ENCODE data around the gene ZFX. TPM values are rescaled to one million over a fixed set of nuclear protein-coding genes. Genes with fewer than 3 reads are reported as not detected.

ZFX gene
- total and polyA plus RNA-seq, 4 donors = 7.5 to 72.4 (median 32.5) TPM

GRCh38 chrX:24216827-24217226 is 67.3 kb downstream of the ZFX start:
- 96 to 100% methylated on average over 1 of the region's 1 CpG for WGBS, 2 donors
- no peak overlapping the region for H3K27ac ChIP-seq (ENCODE audit: low read depth in 1 of 2, low read length in 1 of 2)
- peaks cover 0 to 2% (median 0%) of the 10 kb centered on the region in 5 donors for H3K4me1 ChIP-seq (ENCODE audit: control insufficient read depth in 5 of 5, insufficient read depth in 5 of 5, low read length in 5 of 5)
- H3K4me3 ChIP-seq = no peak overlapping the region
- H3K9me3 ChIP-seq (ENCODE audit: control insufficient read depth in 4 of 4, insufficient read depth in 3 of 4, low read length in 3 of 4) = no peaks in the 10 kb centered on the region
- ATAC-seq (ENCODE audit: insufficient read depth, low FRiP score) = no peak
- H3K9ac ChIP-seq (ENCODE audit: insufficient read depth in 1 of 2, low read length in 2 of 2) = no peak overlapping the region
- no peak for TF ChIP-seq CTCF (IDR thresholded peaks at IDR 0.05; ENCODE audit: control extremely low read depth, extremely low read depth)
- H3K27me3 ChIP-seq (ENCODE audit: control insufficient read depth in 3 of 3, insufficient read depth in 3 of 3, low read length in 2 of 3) = no peaks in the 10 kb centered on the region
- DNase-seq = no peak
- peaks cover 0 to 19% (median 6%) of the 10 kb centered on the region in 4 donors for H3K36me3 ChIP-seq (ENCODE audit: control insufficient read depth in 4 of 4, insufficient read depth in 4 of 4, low read length in 4 of 4)

GRCh38 chrX:24219320-24219719 is 69.8 kb downstream of the ZFX start:
- ATAC-seq (ENCODE audit: insufficient read depth, low FRiP score) (no peak), DNase-seq (no peak)
- Histone ChIP-seq H3K9ac (ENCODE audit: insufficient read depth in 1 of 2, low read length in 2 of 2) (no peak overlapping the region), H3K4me3 (no peak overlapping the region), H3K4me1 (ENCODE audit: control insufficient read depth in 5 of 5, insufficient read depth in 5 of 5, low read length in 5 of 5) (peaks cover 0 to 2% (median 0%) of the 10 kb centered on the region in 5 donors), H3K9me3 (ENCODE audit: control insufficient read depth in 4 of 4, insufficient read depth in 3 of 4, low read length in 3 of 4) (no peaks in the 10 kb centered on the region), H3K27ac (ENCODE audit: low read depth in 1 of 2, low read length in 1 of 2) (no peak overlapping the region), H3K27me3 (ENCODE audit: control insufficient read depth in 3 of 3, insufficient read depth in 3 of 3, low read length in 2 of 3) (peaks cover 0 to 4% (median 2%) of the 10 kb centered on the region in 3 donors), H3K36me3 (ENCODE audit: control insufficient read depth in 4 of 4, insufficient read depth in 4 of 4, low read length in 4 of 4) (peaks cover 0 to 7% (median 2%) of the 10 kb centered on the region in 4 donors)
- no peak for TF ChIP-seq CTCF (IDR thresholded peaks at IDR 0.05; ENCODE audit: control extremely low read depth, extremely low read depth)
- WGBS, 2 donors = 78 to 81% methylated on average over 8 of the region's 8 CpGs

GRCh38 chrX:24221872-24222271 is 72.3 kb downstream of the ZFX start:
- no peak for DNase-seq
- H3K4me1 ChIP-seq (ENCODE audit: control insufficient read depth in 5 of 5, insufficient read depth in 5 of 5, low read length in 5 of 5) = no peaks in the 10 kb centered on the region
- ATAC-seq (ENCODE audit: insufficient read depth, low FRiP score) = no peak
- WGBS, 2 donors = 83 to 86% methylated on average over 5 of the region's 5 CpGs
- H3K9ac ChIP-seq (ENCODE audit: insufficient read depth in 1 of 2, low read length in 2 of 2) = no peak overlapping the region
- no peak for TF ChIP-seq CTCF (IDR thresholded peaks at IDR 0.05; ENCODE audit: control extremely low read depth, extremely low read depth)
- H3K27me3 ChIP-seq (ENCODE audit: control insufficient read depth in 3 of 3, insufficient read depth in 3 of 3, low read length in 2 of 3) = peaks cover 0 to 4% (median 2%) of the 10 kb centered on the region in 3 donors
- no peak overlapping the region for H3K4me3 ChIP-seq
- no peak overlapping the region for H3K27ac ChIP-seq (ENCODE audit: low read depth in 1 of 2, low read length in 1 of 2)
- H3K9me3 ChIP-seq (ENCODE audit: control insufficient read depth in 4 of 4, insufficient read depth in 3 of 4, low read length in 3 of 4) = peaks cover 0 to 11% (median 0%) of the 10 kb centered on the region in 4 donors
- H3K36me3 ChIP-seq (ENCODE audit: control insufficient read depth in 4 of 4, insufficient read depth in 4 of 4, low read length in 4 of 4) = no peaks in the 10 kb centered on the region

- H3K27ac ChIP-seq (ENCODE audit: low read depth in 1 of 2, low read length in 1 of 2) = no peak overlapping the region
These were observed 75.7 kb downstream of the ZFX start for GRCh38 chrX:24225265-24225664.

More at GRCh38 chrX:24225265-24225664, 75.7 kb downstream of the ZFX start:
- TF ChIP-seq CTCF (IDR thresholded peaks at IDR 0.05; ENCODE audit: control extremely low read depth, extremely low read depth) = no peak
- Histone ChIP-seq H3K9ac (ENCODE audit: insufficient read depth in 1 of 2, low read length in 2 of 2) (no peak overlapping the region), H3K9me3 (ENCODE audit: control insufficient read depth in 4 of 4, insufficient read depth in 3 of 4, low read length in 3 of 4) (peaks cover 0 to 11% (median 0%) of the 10 kb centered on the region in 4 donors), H3K4me1 (ENCODE audit: control insufficient read depth in 5 of 5, insufficient read depth in 5 of 5, low read length in 5 of 5) (no peaks in the 10 kb centered on the region), H3K27me3 (ENCODE audit: control insufficient read depth in 3 of 3, insufficient read depth in 3 of 3, low read length in 2 of 3) (peaks cover 0 to 9% (median 4%) of the 10 kb centered on the region in 3 donors), H3K4me3 (no peak overlapping the region), H3K36me3 (ENCODE audit: control insufficient read depth in 4 of 4, insufficient read depth in 4 of 4, low read length in 4 of 4) (no peaks in the 10 kb centered on the region)
- DNase-seq (no peak), ATAC-seq (ENCODE audit: insufficient read depth, low FRiP score) (no peak)
